Putamen (tissue), 1 donor: ENCODE data around the gene USP15.
"Not testable (repeated sequence)": the region's sequence is repeated elsewhere in the genome, so short reads cannot be mapped to it uniquely, and the experiment has no call there.

Experiments used
- DNase-seq: peaks from one replicate; pipeline ENCODE4 v3.0.0-alpha.2; 2016; ENCODE audit warnings: low spot score

USP15 gene

DNA sequence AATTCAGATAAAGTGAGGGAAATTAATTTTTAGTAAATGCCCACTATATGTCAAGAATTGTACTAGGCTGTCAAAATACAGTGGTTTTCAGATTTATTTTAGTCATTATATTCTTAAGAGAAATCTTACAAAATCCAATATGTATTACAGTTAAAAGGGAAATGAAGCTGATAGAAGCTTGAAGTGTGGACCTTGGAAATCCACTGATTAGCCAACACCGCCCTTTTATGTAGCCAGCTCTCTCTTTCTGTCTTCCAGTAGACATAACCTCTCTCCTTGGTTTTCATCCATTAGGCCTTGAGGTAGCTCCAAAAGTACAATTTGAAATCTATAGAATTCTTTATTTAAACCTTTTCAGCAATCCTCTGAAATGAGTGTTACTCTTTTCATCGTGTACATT is 63.2 kb downstream of the USP15 start:
- no peak for DNase-seq

GRCh38 chr12:62328296-62328921 is 68.2 kb downstream of the USP15 start:
- no peak for DNase-seq

- no peak for DNase-seq
Measured at GRCh38 chr12:62331306-62331705, 71.1 kb downstream of the USP15 start.

DNA sequence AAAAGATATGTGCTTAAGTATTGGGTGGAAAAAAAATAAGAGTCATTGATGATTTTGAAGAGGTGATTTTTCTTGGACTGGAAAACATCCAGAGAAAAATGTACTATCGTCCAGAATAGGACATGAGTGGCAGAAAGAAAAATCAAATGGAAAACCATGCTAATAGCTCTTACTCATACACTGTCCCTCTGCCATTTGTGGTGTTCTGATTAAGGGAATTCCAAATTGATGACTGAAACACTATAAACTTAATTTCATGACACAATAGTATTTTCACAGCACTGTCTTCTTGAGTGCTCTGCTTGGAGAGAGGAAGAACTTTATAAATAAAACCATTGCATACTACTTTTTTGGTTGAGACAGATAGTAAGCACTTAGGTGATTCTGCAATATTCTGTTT is 72.4 kb downstream of the USP15 start:
- no peak for DNase-seq

DNA sequence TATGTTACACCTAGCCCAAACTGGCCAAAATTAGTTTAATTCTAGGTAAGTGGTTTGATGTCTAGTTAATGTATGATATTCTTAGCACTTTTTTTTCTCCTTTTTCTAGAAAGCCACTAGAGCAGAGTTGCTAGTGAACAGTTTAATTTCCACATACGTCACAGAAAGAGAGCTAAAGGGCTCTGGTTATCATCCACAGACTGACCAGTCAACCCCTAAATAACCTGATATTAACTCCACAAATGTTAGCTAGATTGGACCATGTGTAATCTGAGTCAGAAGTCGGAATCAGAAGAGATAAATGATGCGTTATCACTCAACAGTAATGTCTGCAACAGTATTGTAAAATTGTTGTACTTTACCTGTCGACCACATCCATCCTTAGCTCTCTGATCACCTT is 74.9 kb downstream of the USP15 start:
- no peak for DNase-seq

DNA sequence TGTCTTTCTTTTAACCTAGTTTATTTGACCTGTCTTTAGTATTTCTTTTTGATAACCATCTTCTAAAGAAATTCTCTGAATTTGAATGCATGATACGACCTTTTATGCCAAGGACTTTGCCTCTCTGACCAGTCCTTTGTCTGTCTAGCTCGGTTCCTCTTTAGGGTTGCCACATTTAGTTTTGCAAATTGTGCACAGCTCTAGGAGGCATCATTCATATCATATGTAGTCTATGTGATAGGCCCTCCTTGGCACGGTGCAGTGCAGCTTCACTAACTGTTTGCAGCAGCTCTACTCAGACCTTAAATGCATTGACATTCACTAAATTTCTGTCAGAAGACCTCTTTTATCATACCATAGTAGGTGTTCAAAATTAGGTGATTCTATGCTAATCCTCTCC is 75.6 kb downstream of the USP15 start:
- DNase-seq, result no peak

DNA sequence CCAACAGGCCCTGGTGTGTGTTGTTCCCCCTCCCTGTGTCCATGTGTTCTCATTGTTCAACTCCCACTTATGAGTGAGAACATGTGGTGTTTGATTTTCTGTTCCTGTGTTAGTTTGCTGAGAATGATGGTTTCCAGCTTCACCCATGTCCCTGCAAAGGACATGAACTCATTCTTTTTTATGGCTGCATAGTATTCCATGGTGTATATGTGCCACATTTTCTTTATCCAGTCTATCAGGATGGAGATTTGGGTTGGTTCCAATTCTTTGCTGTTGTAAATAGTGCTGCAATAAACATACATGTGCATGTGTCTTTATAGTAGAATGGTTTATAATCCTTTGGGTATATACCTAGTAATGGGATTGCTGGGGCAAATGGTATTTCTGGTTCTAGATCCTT is 77.4 kb downstream of the USP15 start:
- DNase-seq, result not testable (repeated sequence)

DNA sequence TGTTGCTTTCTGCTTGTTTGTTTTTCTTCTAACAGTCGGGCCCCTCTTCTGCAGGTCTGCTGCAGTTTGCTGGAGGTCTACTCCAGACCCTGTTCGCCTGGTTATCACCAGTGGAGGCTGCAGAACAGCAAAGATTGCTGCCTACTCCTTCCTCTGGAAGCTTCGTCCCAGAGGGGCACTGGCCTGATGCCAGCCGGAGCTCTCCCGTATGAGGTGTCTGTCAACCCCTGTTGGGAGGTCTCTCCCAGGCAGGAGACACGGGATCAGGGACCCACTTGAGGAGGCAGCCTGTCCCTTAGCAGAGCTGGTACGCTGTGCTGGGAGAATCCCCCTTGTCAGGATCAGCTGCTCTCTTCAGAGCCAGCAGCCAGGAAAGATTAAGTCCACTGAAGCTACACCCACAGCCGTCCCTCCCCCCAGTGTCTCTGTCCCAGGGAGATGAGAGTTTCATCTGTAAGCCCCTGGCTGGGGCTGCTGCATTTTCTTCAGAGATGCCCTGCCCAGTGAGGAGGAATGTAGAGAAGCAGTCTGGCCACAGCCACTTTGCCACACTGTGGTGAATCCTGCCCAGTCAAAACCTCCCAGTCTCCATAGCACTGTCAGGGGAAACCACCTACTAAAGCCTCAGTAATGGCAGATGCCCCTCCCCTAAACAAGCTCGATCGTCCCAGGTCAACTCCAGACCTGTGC is 82.6 kb downstream of the USP15 start:
- not testable (repeated sequence) for DNase-seq

DNA sequence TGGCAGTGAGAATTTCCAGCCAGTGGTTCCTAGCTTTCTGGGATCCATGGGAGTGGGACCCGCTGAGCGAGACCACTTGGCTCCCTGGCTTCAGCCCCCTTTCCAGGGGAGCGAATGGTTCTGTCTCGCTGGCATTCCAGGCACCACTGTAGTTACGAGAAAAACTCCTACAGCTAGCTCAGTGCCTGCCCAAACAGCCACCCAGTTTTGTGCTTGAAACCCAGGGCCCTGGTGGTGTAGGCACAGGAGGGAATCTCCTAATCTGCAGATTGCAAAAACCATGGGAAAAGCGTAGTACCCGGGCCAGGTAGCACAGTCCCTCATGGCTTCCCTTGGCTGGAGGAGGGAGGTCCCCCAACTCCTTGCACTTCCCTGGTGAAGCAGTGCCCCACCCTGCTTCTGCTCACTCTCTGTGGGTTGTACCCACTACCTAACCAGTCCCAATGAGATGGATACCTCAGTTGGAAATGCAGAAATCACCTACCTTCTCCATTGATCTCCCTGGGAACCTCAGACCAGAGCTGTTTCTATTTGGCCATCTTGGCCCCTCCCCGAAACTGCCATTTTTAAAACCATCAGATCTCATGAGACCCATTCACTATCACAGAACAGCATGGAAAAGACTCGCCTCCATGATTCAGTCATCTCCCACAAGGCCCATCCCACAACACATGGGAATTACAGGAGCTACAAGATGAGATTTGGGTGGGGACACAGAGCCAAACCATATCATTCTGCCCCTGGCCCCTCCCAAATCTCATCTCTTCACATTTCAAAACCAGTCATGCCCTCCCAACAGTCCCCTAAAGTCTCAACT is 83.3 kb downstream of the USP15 start:
- DNase-seq, result not testable (repeated sequence)

GRCh38 chr12:62344731-62345556 is 84.7 kb downstream of the USP15 start:
- not testable (repeated sequence) for DNase-seq

DNA sequence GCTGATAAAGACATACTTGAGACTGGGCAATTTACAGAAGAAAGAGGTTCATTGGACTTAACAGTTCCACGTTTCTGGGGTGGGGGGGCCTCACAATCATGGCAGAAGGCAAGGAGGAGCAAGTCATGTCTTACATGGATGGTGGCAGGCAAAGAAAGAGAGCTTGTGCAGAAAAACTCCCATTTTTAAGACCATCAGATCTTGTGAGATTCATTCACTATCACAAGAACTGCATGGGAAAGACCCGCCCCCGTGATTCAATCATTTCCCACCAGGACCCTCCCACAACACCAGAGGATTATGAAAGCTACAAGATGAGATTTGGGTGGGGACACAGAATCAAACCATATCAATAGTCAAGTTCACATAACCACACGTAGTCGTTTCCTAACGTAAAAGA is 85.5 kb downstream of the USP15 start:
- no peak for DNase-seq

DNA sequence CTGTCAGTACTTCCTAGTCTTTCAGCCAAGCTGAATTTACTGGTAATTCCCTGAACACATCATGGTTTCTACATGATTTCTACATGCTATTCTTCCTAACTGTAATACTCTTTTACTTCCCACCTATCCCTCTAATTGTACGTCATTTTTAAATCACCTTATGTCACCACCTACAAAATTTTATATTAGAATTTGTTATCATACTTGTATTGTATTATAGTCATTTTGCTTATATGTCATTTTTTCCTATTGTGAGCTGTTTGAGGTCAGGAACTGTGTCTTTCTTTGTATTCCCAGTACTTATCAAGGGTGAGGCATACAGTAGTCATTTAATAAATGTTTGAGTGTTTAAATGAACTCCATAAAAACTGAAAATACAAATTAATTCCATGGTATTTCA is 86.6 kb downstream of the USP15 start:
- DNase-seq, result no peak

GRCh38 chr12:62347922-62348650 is 87.9 kb downstream of the USP15 start:
- no peak for DNase-seq

GRCh38 chr12:62350554-62350953 is 90.3 kb downstream of the USP15 start:
- no peak for DNase-seq

DNA sequence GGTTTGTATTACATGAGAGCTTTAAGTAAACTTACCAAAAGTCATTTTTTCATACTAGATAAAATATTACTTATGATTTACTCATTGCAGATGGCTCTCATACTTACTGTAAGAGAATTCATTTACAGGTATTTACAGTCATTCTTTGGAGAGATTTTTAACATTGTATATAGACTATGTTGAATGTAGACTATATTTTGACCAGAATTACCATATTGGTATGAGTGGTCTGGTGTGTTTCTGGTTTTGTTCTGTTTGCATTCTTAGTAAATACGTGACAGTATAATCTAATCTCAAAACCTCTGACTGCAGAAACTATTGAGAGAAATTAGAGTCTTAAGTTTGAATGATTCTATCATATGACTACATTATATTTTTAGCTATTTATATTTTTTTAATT is 91.1 kb downstream of the USP15 start:
- no peak for DNase-seq

GRCh38 chr12:62361048-62361447 is 100.8 kb downstream of the USP15 start:
- DNase-seq, result no peak

DNA sequence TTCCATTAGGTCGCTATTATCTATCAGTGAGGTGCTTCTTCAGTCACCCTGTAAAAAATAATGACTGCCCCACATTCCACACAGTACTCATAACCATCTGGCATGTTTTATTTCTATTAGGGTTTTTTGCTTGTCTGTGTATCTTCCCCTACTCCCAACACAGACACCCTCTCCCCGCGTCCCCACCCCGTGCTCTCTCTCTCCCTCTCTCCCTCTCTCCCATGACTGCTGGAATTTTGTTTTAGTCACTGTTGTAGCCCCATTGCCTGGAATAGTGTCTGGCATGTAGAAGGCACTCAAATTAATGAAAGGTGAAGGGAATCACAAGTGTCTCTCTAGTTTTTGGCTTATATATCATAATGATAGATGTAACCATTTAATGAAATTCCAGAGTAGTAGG is 103.3 kb downstream of the USP15 start:
- no peak for DNase-seq

GRCh38 chr12:62364697-62365096 is 104.5 kb downstream of the USP15 start:
- not testable (repeated sequence) for DNase-seq

- DNase-seq, result not testable (repeated sequence)
Measured at GRCh38 chr12:62365846-62366245, 105.6 kb downstream of the USP15 start.

DNA sequence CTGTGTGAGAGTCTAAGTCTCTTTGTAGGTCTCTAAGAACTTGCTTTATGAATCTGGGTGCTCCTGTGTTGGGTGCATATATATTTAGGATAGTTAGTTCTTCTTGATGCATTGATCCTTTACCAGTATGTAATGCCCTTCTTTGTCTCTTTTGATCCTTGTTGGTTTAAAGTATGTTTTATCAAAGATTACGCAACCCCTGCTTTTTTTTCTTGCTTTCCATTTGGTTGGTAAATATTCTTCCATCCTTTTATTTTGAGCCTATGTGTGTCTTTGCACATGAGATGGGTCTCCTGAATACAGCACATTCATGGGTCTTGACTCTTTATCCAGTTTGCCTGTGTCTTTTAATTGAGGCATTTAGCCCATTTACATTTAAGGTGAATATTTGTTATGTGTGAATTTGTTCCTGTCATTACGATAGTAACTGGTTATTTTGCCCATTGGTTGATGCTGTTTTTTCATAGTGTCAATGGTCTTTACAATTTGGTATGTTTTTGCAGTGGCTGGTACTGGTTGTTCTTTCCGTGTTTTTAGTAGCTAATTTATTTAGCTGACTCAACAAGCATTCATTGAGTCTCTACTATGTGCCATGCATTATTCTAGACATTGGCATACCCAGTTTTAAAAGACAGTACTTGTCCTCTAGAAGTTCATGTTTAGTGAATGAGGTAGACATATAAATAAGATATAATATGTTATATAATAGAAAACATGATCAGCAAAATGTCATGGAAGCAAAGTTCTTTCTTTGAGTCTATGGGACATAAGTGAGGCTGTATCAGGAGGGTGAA is 108.4 kb downstream of the USP15 start:
- not testable (repeated sequence) for DNase-seq

DNA sequence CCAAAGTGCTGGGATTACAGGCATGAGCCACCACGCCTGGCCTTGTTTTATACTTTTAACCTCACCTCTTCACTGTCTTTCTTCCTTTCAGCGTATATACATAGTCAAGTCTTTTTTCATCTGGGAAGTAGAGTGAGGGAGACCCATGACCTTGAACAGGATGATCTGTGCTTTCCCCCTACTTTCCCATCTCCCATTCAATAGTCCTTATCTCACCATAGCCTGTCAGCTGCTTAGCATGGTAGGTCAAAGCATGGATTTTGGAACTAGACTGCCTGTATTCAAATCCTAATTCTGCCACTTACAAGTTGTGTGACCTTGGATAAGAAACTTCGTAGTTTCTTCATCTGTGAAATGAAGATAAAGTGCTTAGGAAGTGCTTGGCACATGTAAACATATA is 110.0 kb downstream of the USP15 start:
- DNase-seq, result no peak
